WI38 (cell line): ENCODE measurements around the gene PNMA8A.
"Not testable (repeated sequence)": the region's sequence is repeated elsewhere in the genome, so short reads cannot be mapped to it uniquely, and the experiment has no call there.

Experiments used
- H3K4me3 ChIP-seq: 2 replicates; pipeline ENCODE4 v1.5.1; 2011; ENCODE audit warnings: low read depth, mild to moderate bottlenecking, control low read depth, low read length
- TF ChIP-seq, protein P1 (sequence below): IDR thresholded peaks from 2 replicates; pipeline ENCODE4 v1.5.1; 2012; ENCODE audit warnings: low read depth, mild to moderate bottlenecking, control low read depth, low read length

Gene PNMA8A

DNA sequence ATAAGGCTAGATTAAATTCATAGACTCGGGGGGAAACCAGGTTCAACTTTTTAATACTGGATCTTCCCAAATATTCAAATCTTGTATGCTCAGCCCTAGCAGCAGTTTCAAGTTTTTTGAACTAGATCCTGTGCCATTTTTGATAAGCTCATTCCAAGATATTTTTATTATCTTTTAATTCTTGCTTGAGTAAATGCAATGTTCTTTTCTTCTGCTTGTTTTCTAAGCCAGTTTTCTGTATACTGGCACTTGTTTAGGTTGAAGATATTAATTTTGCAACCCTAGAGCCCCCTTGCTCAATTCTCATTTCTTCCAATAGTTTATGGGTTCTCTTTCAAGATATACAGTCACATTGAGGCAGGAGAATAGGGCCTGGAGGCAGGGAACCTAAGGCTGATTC lies 29.5 kb downstream of the PNMA8A start:
- no peak overlapping the region for H3K4me3 ChIP-seq
- TF ChIP-seq, protein P1, sequence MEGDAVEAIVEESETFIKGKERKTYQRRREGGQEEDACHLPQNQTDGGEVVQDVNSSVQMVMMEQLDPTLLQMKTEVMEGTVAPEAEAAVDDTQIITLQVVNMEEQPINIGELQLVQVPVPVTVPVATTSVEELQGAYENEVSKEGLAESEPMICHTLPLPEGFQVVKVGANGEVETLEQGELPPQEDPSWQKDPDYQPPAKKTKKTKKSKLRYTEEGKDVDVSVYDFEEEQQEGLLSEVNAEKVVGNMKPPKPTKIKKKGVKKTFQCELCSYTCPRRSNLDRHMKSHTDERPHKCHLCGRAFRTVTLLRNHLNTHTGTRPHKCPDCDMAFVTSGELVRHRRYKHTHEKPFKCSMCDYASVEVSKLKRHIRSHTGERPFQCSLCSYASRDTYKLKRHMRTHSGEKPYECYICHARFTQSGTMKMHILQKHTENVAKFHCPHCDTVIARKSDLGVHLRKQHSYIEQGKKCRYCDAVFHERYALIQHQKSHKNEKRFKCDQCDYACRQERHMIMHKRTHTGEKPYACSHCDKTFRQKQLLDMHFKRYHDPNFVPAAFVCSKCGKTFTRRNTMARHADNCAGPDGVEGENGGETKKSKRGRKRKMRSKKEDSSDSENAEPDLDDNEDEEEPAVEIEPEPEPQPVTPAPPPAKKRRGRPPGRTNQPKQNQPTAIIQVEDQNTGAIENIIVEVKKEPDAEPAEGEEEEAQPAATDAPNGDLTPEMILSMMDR, result no peak

DNA sequence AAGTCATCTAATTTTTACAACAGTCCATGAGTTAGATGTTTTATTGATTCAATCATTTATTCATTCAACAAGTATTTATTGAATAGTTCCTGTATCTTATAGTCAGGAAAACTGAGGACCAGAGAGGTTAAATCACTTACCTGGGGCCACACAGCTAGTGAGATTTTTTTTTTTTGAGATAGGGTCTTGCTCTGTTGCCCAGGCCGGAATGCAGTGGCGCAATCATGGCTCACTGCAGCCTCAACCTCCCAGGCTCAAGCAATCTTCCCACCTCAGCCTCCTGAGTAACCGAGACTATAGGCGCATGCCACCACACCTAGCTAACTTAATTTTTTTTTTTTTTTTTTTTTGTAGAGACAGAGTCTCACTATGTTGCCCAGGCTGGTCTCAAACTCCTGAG lies 35.7 kb downstream of the PNMA8A start:
- H3K4me3 ChIP-seq, result not testable (repeated sequence)

DNA sequence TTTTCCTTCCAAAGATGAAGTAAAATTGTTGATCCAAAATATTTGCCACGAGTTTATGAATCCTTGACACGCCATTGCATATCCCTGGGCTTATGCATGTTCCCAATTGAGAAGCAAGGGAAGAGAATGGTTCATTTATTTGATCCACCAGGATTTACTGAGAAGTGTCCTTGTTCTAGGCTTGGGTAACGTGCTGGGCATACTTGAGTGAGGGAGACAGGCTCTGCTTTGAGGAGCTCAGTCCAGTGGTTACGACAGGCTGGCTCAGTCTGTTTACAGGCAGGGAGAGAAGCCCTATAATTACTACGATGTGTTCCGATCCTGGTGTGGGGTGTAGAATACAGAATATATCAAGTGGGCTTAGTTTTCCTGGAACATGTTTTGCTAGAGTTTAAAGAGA lies 36.4 kb downstream of the PNMA8A start:
- no peak overlapping the region for H3K4me3 ChIP-seq
- TF ChIP-seq, protein P1, result no peak

DNA sequence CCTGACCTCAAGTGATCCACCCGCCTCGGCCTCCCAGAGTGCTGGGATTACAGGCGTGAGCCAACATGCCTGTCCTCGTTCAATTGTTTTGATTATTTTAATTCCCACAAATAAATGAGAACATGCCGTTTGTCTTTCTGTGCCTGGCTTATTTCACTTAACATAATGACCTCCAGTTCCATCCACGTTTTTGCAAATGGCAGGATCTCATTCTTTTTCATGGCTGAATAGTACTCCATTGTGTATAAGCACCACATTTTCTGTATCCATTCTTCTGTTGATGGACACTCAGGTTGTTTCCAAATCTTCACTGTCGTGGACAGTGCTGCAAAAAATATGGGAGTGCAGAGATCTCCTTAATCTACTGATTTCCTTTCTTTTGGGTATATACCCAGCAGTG lies 37.9 kb downstream of the PNMA8A start:
- not testable (repeated sequence) for H3K4me3 ChIP-seq

DNA sequence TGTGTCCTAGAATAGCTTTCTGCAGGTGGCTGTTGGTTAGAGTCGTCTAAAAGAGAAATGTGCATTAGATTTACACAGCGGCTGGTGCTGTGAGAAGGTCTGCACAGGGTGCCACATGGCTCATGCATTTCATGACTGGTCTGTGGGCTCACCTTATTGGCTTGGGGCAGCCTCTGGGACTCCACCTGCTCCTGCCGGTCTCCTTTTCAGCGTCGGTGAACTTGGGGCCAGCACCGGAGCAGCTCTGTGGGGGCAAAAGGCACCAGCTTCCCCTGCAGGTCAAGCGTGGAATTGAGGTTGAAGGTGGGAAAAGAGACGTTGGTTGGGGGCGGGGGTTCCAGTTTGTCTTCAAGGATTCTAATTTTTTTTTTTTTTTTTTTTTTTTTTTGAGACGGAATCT lies 39.5 kb downstream of the PNMA8A start:
- H3K4me3 ChIP-seq, result no peak overlapping the region
- TF ChIP-seq, protein P1, result no peak

DNA sequence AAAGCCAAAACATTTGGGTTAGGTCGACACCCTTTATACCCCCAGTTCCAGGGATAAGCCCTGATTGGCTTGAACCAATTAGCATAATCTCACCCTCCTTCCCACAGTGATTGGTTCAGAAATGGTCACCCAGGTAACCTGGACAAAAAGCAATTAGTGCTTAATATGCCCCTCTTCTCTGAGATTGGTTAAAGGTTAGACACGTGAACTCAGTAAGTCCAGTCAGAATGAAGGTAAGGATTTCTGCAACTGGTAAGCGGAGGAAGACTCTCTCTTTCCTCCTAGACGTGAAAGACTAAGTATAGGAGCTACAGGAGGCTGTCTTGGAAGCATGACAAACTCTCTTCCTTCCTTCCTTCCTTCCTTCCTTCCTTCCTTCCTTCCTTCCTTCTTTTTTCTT lies 41.4 kb downstream of the PNMA8A start:
- no peak overlapping the region for H3K4me3 ChIP-seq
- TF ChIP-seq, protein P1, result no peak

DNA sequence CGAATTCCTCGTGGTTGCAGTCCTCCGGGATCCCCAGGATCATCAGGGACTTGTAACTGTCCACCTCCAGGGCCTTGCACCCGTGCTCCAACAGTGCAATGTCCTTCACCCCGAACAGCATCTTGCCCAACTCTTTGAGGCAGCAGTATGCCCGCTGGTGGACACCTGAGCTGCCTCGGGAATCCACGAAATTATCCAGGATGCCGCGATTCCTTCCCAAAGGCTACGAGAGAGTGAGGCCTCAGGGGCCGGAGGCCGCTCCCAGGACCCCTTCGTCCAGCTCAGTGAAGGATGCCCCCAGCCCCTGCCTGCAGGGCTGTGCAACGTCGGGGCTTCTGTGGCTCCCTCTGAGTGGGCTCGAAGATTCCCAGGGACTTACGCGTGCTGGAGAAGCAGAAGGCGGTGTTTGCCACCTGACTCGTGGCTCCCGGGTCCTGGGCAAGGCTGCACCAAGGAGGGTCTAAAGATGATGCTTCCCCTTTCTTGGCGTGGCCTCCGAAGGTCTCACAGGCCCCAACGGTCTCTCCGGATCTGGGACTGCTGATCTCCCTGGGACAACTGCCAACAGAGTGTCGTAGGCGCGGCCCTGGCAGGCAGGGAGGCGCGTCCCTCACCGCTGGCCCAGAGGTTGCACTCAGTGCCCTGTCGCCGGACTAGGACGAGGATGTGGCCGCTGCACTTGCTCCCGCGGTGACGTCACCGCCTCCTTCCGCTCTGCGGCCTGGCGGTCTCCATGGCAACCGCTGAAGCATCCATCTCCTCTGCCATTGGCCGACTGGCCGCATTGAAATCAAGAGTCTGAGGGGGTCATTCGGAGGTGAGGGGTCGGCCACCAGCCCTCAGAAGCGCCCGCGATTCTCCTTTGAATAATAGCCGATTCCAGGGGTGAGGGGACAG lies 42.9 kb downstream of the PNMA8A start, which contains the start of gene PNMA8C:
Gene PNMA8C (minus strand): TSS at position 698 of the 897 bp plus-strand sequence. CDS start 577 bp downstream, at position 121.
- TF ChIP-seq, protein P1, result no peak
- 0 out of 2 replicates have a peak within 1 kb of the TSS, but pooled peaks have one; percentile 29 for H3K4me3 ChIP-seq

DNA sequence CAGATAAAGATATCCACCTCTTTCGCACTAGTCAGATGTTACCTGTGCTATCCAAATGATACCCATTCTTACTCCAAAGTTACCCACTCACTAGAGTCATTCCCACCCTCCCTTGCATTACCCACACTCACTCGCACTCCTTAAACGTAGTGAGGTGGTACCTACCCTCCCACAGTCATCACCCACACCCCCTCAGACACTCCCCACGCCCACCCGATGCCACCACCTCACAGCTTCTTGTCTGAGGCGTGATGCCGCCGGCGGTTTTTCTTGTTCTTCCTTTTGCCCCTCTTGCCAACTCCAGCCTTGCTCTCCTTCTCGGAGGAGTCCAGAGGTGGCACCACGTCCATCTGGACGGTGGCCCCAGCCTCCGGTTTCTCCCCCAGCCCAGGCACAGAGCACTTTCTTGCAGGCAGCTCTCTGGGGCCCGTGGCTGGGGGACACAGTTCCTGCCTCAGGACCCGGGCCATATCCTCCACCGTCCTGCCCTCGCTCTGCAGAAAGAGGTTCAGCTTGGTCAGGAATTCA lies 43.8 kb downstream of the PNMA8A start:
- TF ChIP-seq, protein P1, result no peak
- H3K4me3 ChIP-seq, result no peak overlapping the region
